GM23338 (cell line): Measurements from ENCODE around the gene CD2AP. TPM values are rescaled to one million over a fixed set of nuclear protein-coding genes. Genes with fewer than 3 reads are reported as not detected.

ENCODE experiments used
- CREB1 ChIP-seq: fragments of 250-450 bp; sonication (Bioruptor Pico); IDR thresholded peaks from 2 replicates; pipeline ENCODE4 v1.5.0; 2020; ENCODE audit warnings: low read depth, mild to moderate bottlenecking, moderate library complexity
- ETS1 ChIP-seq: IDR thresholded peaks from 2 replicates; pipeline ENCODE4 v1.6.1; 2016; ENCODE audit warnings: antibody characterized with exemption
- EZH2phosphoT487 ChIP-seq: fragments of 200-600 bp; sonication (generic); IDR thresholded peaks from one replicate; pipeline ENCODE4 v1.8.1; 2018; ENCODE audit warnings: antibody characterized with exemption; ENCODE audit not compliant: unreplicated experiment
- NANOG ChIP-seq: IDR thresholded peaks from 2 replicates; pipeline ENCODE4 v1.6.1; 2016; ENCODE audit warnings: antibody characterized with exemption, borderline replicate concordance
- POLR2AphosphoS5 ChIP-seq: IDR thresholded peaks from 2 replicates; pipeline ENCODE4 v1.6.1; 2016; ENCODE audit warnings: antibody characterized with exemption, low read depth
- REST ChIP-seq: IDR thresholded peaks from one replicate; pipeline ENCODE4 v1.6.1; 2018; ENCODE audit warnings: antibody characterized with exemption; ENCODE audit not compliant: unreplicated experiment
- ZNF114 ChIP-seq: fragments of 250-450 bp; sonication (Bioruptor Pico); IDR thresholded peaks from 2 replicates; pipeline ENCODE4 v1.5.0; 2020; ENCODE audit warnings: mild to moderate bottlenecking, moderate library complexity
- ZNF331 ChIP-seq: fragments of 250-450 bp; sonication (Bioruptor Pico); IDR thresholded peaks from 2 replicates; pipeline ENCODE4 v1.5.0; 2020; ENCODE audit warnings: low read depth, mild to moderate bottlenecking, moderate library complexity
- ZNF462 ChIP-seq: fragments of 250-450 bp; sonication (Bioruptor Pico); IDR thresholded peaks from 2 replicates; pipeline ENCODE4 v1.5.0; 2020; ENCODE audit warnings: mild to moderate bottlenecking, moderate library complexity
- polyA plus RNA-seq: library from polyadenylated mRNA; unstranded; fragments of >200 nt; fragmentation: Nextera tagmentation; extraction: Ambion mirVana; gene quantifications from 2 replicates; pipeline ENCODE4 v1.2.1, GENCODE V29; 2016
- total RNA-seq: library from RNA; depleted of rRNA; stranded (reverse); fragments of >200 nt; shearing (Covaris generic); gene quantifications from 2 replicates; pipeline ENCODE4 v1.2.3, GENCODE V29; 2014

The CD2AP gene
- total and polyA plus RNA-seq, 2 experiments from 2014 or later, result 38.0 to 93.2 TPM

- TF ChIP-seq ZNF462 (CRISPR knock-in tag) (no peak), EZH2phosphoT487 (no peak), REST (no peak), NANOG (no peak), ZNF331 (CRISPR knock-in tag) (no peak), CREB1 (no peak), POLR2AphosphoS5 (no peak), ZNF114 (CRISPR knock-in tag) (no peak), ETS1 (no peak)
Measured at GRCh38 chr6:47672816-47673215, 195.2 kb downstream of the CD2AP start (continued).
